NCI-H2107 (cell line): ENCODE measurements around the gene ITIH5.

Experiments
- DNase-seq: peaks from one replicate; lab custom pipeline; 2025; lab: John Stamatoyannopoulos, UW

Gene ITIH5

DNA sequence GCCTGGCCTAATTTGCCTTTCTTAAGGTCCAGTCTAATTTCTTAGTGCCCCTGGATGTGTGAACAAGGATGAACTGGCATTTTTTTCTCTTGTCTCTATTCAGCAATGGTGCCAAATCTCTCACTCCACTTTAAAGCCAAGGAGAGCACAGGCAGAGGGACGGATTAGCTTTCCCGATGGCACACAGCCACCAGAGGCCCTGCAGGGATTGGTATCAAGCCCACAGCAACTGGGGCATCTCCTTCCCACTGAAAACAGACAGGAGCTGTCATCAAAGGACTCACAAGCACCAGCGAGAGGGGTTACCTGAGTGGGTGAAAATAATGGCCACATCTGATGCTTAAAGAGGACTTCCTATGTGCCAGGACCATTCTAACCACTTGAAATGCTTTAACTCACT lies 83.1 kb downstream of the ITIH5 start:
- no peak for DNase-seq

DNA sequence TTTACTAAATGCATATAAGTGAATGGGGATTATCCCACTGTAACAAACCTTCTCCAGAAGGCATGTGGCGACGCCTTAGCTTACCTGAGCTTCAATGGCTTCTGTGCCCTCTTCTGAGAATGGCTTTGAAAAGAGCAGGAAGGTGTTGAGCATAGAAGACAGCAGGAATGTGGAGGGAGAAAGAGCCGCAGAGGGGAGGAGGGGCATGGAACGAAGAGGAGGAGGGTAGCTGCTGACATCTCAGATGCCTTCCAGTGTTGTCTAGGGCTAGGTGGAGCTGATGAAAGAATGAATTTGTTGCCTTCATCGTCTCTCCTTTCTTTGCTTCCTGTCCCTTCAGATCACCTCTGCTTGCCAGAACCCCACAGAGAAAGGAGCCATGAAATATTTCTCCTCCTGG lies 86.2 kb downstream of the ITIH5 start:
- no peak for DNase-seq

DNA sequence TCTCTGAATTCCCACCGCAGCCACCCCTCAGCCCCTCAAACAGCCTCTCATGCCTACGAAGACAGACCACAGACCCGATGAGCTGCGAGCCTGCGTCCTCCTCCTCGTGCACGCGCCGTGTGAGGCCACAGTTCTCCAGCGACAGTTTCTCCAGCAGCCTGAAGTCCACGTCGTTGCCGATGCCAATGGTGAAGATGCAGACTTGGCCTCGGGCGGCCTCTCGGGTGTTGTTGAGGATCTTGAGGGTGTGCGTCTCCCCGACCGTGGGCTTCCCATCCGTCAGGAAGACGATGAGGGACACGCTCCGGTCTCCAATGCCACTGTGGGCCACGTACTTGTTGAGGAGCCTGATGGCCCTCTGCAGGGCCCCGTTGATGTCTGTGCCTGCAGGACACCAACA lies 87.1 kb downstream of the ITIH5 start:
- DNase-seq: no peak

DNA sequence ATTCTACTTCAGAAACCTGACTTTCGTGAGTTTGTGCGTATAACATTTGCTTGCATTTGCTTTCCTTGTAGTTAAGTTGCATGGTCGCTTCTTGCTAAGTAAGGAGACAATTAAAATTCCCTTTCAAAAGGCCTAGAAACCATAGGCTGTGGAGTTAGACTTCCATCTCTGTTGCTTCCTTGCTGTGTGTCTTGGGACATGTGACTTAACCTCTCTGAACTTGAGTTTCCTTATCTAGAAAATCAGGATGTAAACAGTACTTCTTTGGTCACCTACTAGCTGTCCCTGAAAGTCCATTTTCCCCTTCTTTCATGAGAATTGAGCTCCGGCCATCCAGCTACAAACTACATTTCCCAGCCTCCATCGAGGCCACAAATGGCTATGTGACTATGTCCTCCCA lies 89.2 kb downstream of the ITIH5 start:
- no peak for DNase-seq

DNA sequence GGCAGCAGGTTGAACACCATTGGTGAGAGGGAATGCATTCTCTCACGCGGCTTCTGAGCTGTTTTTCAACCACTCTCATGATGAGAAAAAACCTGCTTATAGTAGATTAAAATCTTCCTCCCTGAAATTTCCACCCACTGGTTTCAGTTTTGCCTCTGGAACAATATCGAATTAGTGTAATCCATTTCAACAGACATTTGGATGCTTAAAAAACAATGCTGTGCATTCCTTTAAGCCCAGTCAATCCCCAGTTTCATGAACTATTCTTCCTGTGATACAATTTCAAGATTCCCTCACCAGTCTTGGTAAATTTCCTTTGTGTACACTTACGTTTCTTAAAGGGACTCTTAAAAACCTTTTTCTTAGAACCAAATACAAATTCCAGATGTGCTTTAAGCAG lies 89.6 kb downstream of the ITIH5 start:
- DNase-seq: no peak

DNA sequence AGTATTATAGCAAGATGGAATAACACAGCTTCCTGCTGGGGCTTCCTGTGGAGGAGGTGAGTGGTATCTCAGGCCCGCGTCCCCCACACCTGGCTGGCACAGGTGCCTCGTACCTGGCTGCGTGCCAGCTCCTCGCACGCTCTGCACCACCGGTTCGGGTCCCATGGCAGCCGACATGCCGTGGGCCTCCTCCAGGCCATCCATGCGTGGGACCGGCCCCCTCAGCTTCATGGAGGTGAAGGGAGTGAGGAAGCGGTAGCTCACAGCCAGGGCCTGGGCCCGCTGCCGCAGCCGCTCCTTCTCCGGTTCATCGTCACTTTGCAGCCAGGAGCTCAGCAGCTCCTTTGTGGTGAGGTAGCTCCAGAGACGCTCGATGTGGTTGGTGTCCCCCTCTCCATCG lies 90.4 kb downstream of the ITIH5 start:
- DNase-seq: no peak

DNA sequence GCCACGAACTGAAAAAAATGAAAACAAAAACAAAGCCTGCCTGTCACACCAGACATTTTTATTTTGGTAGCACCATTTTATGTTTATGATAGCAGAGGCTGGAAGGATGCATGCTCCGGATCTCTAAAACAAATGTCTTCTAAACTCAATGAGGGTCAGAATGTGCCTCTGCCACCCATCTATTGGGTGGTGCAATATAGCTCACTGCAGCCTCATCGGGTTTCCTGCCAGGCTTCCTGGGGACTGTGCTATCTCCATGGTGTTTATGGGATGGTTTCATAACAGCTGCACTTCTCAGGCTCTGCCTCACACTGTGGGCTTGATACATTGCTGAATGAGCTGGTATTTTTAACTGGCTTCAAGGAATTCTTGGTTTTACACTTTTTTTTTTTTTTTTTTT lies 94.4 kb downstream of the ITIH5 start:
- DNase-seq: no peak

DNA sequence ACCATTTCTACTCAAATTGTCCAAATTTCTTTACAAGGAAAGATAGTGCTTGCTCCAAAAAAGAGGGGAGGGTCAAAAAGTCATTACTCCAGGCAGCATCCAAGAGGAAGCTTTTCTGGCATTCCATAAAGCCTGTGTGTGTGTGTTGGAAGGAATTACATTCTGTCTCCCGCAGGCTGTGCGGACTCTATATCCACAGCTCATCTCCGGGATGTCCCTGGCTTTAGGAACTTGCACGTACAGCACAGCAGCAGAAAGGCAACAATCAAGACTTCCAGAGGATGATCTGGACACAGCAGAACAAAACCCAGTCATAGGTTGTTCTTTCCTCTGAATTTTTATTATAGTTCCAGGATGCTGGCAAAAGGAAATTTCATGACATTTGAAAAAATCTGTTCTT lies 94.8 kb downstream of the ITIH5 start:
- no peak for DNase-seq

DNA sequence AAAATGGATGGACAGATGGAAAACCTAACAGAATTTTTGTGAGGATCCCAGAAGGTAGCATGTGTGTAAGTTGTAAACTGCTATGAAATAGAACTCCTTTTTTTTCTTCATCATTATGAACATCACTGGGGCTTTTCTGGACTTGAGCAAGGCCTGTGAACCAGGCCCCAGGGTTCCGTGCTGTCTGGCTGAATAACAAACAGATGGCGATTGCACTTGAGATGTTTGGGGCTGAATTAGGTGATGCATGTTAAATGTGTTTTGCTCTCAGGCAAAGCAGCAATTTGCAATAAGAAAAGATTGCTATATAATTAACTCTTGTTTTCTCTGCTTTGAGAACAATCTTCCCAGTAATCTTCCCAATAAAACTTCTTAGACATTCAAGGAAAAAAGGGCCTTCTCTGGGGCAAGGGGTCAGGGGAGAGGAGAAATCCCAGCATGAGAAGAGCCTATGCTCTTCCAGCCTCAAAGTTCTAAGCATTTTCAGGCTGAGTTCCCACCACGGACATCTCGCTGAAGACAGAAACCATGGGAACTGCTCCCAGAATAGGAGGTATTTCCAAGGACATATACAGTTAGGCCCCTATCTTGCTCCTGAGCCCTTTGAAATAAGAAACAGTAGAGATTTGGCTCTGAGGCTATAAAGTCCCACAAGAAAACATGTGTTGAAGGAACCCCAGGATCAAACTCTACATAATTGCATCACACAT lies 98.7 kb downstream of the ITIH5 start:
- no peak for DNase-seq

DNA sequence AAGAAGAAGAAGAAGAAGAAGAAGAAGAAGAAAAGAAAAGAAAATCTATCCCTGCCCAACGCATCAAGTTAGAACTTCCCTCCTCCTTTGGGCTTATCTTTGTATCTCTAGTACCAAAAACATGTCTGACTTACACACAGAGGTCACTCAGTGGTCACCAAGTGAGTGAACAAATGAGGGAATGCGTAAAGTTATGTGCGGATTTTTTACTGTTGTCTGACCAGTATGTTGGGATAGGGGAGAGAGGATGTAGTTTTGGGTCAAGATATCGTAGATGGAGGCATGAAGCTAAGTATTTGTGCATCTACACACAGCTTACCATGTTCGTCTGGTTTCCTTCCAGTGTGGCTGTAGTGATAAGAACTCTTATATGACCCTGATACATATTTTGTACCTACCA lies 99.9 kb downstream of the ITIH5 start:
- DNase-seq: no peak

DNA sequence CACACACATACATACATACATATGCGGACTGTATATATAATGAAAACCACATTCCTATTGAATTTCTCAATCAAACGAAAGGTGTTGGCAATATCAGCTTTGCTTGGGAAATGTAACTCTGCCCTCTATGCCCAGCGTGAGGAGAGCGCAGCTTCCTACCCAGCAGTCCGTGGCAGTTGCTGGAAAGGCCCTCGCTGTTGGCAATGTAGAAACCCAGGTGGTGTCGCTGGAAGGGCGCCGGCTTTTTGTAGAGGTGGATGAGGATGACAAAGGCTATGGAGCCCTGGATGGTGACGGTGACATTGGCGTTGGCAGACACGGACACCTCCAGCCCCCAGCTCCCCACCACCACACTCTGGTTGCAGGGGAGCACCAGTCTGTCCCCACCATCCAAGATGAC lies 100.9 kb downstream of the ITIH5 start:
- DNase-seq: no peak

DNA sequence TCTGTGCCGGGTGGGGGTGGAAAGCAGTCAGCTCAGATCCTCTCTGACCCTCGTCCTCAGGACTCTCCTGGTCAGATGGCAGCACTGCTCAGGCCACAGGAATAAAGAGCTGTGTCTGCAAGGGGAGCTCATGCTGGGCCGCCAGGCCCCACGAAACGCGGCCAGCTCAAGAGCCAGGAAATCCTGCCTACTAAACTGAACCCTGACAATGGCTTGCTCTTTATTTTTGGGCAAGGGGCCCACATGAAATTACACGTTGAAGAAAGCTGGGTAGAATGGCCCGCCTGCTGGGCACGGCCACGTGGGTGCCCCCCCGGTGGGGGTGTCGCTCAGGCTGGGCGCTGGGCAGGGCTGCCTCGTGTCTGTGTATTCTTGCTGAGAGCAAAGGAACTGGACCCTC lies 103.0 kb downstream of the ITIH5 start:
- no peak for DNase-seq

DNA sequence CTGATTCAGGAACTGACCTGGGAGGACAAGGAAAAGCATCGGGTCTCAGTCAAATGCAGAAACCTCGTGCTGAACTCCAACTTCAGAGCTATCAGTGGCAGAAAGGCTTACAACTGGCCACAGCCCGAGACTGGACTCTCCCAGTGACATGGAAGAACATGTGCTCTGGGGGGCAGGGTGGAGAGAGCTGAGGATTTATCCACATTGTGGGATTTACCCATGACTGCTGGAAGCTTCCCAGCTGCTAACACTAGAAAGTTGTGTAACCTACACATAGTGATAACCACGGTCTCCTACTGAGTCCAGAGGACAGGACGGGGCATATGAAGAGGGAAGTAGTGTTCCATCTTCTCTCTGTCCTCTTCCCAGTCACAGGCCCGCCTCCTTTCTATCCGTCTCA lies 103.4 kb downstream of the ITIH5 start:
- DNase-seq: no peak

DNA sequence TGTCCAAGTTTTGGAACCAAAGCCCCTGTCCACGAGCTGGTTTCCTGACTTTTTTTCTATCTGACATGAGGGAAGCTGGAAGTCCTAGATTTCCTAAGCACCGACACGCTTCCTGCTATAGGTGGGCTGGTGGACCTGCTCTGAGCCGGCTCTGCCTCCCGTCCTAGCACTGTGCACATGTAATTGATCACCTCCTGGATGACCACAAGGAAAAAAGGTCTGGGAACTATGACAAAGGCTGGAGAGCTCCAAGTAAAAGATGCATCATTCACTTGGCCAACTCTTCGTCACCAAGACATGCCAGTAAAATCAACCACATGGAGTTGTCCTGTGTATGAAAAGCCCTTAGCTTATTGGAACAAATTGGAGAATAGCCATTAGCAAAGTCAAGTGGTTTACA lies 104.8 kb downstream of the ITIH5 start:
- DNase-seq: no peak

DNA sequence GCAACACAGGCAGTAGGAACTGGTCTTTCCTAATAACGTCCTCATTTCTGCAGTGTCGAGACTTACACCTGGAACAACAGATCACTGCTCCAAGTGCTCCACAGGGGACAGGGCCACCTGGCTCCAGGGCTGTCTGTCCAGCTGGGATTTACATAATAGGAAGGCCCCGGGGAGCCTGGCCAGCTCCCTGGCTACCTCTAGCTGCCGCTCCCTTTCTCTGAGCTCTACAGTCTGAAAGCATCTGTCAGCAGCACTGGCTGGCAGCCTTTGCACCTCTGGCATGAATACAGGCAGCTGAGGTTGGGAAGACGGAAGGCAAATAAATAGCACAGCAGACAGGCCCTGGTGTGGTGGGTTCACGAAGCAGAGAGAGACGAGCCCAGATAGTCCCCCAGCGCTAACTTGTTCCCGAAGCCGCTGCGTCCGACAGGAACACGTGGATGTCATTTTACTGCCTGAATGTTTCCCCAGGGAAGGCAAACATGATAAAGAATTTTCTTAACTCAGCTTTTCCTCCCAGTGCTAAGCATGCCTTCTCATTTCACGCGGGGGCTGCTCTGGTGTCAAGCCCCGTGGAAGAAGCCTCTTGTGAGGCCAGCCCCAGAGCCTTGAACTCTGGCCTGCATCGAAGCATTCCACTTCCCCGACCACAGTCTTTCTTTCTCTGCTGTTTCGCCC lies 105.4 kb downstream of the ITIH5 start:
- DNase-seq: no peak

DNA sequence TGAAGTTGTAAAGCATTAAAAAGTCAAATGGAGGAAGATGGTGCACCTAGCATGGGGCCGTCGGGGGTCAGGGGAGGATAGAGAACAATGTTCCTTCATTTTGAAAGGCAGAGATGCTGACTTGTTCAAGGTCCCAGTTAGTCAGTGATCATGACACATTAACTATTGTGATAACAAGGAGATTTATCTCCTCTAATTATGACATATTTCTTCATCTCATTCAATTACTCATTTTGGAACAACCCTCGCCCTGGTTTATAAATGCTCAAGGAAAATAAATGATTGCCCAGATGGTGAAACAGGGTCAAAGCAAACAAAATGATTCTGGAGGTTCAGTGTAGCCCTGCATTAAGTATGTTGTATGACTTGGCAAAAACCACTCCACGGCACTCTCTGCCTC lies 106.2 kb downstream of the ITIH5 start:
- DNase-seq: no peak

DNA sequence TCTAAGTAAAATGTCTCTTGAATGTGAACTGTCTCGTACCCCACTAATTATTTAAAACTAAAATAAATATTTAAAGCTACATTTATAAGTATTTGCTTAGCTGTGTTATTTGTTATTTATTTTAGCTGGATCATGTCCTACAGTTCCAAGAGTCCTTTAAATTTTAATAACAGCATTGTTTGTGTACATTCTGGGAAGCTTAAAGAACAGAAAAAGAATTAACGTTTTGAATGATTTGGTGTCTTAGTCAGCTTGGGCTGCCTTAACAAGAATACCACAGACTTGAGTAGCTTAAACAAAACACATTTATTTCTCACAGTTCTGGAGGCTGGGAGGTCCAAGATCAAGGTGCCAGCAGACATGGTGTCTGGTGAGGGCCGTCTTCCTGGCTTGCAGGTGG lies 107.4 kb downstream of the ITIH5 start:
- DNase-seq: no peak

DNA sequence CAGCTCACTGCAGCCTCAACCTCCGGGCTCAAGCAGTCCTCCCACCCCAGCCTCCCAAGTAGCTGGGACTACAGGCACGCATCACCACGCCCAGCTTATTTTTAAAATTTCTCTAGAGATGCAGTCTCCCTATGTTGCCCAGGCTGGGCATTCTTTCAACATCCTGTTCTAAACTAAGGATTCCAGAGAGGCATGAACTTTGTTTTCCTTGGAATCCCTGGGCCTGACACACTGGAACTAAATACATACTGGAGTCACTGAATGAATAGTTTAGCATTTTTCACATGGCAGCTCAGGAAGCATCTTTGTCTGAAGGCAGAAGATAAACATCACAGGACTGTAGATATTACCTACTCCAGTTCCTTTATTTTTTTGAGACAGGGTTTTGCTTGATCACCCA lies 108.7 kb downstream of the ITIH5 start:
- no peak for DNase-seq

DNA sequence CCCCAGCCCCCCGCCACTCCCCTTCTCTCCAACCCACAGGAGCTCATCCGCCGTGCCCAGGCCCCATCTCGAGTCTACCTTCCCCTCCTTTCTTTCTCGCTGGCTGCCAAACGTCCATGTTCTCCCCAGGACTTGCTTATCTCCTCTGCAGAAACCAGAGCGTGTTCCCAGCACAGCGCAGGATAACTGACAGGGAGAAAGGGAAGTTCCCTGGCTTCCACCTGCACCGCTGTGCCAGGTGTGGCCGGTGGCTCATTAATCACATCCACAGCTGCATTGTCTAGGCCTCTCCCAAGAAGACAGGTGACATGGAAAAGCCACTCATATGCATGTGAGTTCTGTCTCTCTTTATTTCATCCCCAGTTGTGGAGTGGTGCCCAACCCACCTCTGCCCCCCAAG lies 113.2 kb downstream of the ITIH5 start:
- no peak for DNase-seq

DNA sequence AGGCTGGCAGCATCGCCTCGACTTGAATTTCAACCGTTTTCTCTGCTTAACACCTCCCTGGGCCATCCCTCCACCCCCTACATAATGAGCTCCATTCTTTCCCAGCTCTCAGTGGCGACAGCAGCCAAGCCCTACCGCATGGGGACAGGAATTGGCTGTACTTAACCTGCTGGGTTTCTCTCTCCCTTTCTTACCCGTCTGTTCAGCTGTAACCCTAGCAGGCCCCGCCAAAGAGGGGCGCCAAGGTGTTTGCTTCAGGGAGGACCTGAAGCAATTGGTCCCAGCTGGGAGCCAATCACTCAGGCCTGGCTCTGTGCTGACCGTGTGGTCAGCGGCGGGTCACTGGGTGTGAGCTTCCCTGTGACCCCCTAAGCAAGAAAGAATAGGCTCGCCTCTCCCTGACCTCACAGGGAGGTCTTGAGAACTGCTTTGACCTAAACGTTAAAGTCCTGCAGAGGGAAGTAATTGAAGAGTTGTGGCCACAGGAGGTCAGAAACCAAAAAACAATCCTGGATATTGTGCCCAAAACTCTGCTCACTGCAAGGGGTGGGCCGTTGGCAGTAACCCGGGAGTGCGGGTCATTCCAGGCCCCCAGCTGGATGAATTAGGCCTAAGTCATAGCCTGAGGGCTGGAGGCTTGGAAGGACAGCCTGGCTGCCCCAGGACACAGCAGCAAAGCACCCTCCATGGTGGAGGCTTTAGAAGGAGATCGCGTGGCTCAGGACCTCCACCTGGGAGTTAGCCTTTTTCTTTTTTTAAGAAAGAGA lies 114.6 kb downstream of the ITIH5 start:
- no peak for DNase-seq

DNA sequence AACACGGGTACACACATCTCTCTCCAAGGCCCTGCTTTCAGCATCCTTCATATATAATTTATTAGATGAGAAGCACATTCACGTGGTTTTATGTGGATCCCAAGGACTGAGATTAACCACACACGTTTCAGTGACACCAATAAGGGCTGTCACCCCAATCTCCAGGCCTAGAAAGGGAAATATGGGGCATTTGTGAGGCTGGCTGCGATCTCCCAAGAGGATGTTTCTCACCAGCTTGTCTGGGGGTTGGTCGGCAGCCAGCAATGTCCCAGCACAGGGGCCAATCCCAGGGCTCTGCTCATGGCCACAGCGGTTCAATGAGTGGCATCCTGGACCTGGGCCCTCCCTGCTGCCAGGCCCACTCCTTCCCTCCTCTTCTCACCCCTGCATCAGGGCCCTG lies 115.5 kb downstream of the ITIH5 start:
- no peak for DNase-seq

DNA sequence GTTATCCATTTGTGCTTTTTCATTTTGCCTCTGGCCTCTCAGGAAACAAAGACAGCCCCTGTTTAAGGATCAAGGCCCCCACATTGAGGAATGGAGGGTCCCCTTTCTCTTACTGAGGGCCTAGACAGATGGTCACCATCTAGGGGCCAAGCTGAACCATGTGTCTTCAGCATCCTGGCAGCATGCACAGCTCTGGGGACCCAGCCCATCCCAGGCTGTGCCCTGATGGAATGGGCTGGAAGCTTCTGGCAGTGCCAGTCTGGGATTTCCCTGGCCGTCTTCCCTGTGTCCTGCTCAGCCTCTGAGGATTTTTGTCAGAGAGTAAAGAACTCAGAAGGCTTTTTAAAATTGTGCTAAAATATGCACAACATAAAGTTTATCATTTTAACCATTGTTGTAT lies 116.8 kb downstream of the ITIH5 start:
- no peak for DNase-seq

DNA sequence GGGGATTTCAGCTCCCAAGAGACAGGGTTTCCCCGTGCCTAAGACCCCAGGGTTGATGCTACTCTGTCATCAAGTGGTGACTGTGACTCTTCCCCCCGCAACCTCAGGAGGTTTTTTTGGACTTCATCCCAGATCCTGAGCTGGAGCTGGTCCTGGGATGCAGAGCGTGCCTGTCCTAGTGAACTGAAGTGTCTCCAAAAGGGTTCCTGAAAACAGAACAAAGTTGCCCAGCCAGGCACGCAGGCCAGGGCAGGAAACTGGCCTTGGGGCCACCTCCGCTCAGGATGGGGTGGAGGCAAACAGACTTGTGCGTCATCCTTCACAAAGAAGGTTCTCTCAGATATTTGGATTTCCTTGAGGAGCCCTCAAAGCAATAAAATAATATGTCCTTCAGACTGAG lies 118.9 kb downstream of the ITIH5 start:
- no peak for DNase-seq
